PC-3 (cell line): ENCODE results near the gene TMTC1. TPM values are rescaled to one million over a fixed set of nuclear protein-coding genes. Genes with fewer than 3 reads are reported as not detected.

Experiments
- ATAC-seq: fragments of 200-7000 bp; cut with Tn5 transposase; 2 replicates; pipeline ENCODE4 v1.9.1; 2020; ENCODE audit warnings: mild to moderate bottlenecking, moderate library complexity
- BruUV-seq: library from RNA; stranded (reverse); fragments of 400-500 nt; replicated peaks from 2 replicates; lab custom pipeline; 2021; lab: Mats Ljungman, UMichigan
- CTCF ChIA-PET: fragments of 300-600 bp; sonication (Branson Sonifier 250); formaldehyde crosslinking; loops from one replicate; lab custom pipeline; 2022; ENCODE audit warnings: antibody characterized with exemption; lab: Charles Lee
- POLR2A ChIA-PET: fragments of 300-600 bp; sonication (Branson Sonifier 250); formaldehyde crosslinking; loops from one replicate; lab custom pipeline; 2022; ENCODE audit warnings: antibody characterized with exemption; ENCODE audit not compliant: unreplicated experiment; lab: Charles Lee
- DNase-seq: peaks from one replicate; pipeline ENCODE4 v3.0.0-alpha.2; 2015
- H2AFZ ChIP-seq: fragments of 300-600 bp; sonication (generic); 2 replicates; pipeline ENCODE4 v1.6.0; 2016; ENCODE audit warnings: antibody characterized with exemption, low read length
- H3F3A ChIP-seq: fragments of 300-600 bp; sonication (generic); one replicate; pipeline ENCODE4 v1.6.0; 2017; ENCODE audit warnings: antibody characterized with exemption, low read length, control low read depth, mild to moderate bottlenecking; ENCODE audit not compliant: unreplicated experiment
- H3K27ac ChIP-seq: fragments of 300-600 bp; sonication (generic); 2 replicates; pipeline ENCODE4 v1.5.1; 2016; ENCODE audit warnings: mild to moderate bottlenecking, low read length
- H3K27me3 ChIP-seq: fragments of 300-600 bp; sonication (generic); 2 replicates; pipeline ENCODE4 v1.6.1; 2016; ENCODE audit warnings: low read length, mixed read lengths
- H3K36me3 ChIP-seq: fragments of 300-600 bp; sonication (generic); 2 replicates; pipeline ENCODE4 v1.6.1; 2016; ENCODE audit warnings: low read depth, mixed run types, low read length, mixed read lengths
- H3K4me1 ChIP-seq: fragments of 300-600 bp; sonication (generic); 2 replicates; pipeline ENCODE4 v1.5.1; 2016; ENCODE audit warnings: low read length; ENCODE audit not compliant: insufficient read depth
- H3K4me2 ChIP-seq: fragments of 300-600 bp; sonication (generic); 2 replicates; pipeline ENCODE4 v1.6.0; 2016; ENCODE audit warnings: low read length
- H3K4me3 ChIP-seq: fragments of 300-600 bp; sonication (generic); 2 replicates; pipeline ENCODE4 v1.5.1; 2016; ENCODE audit warnings: mild to moderate bottlenecking, low read length, mixed read lengths
- H3K79me2 ChIP-seq: fragments of 300-600 bp; sonication (generic); 2 replicates; pipeline ENCODE4 v1.6.1; 2017; ENCODE audit warnings: low read length, mixed read lengths
- H3K9ac ChIP-seq: fragments of 300-600 bp; sonication (generic); 2 replicates; pipeline ENCODE4 v1.6.0; 2016; ENCODE audit warnings: mild to moderate bottlenecking, low read length
- H3K9me2 ChIP-seq: fragments of 300-600 bp; sonication (generic); replicated peaks from 2 replicates; pipeline ENCODE4 v1.6.1; 2016; ENCODE audit warnings: mixed run types, low read length, mixed read lengths
- H3K9me3 ChIP-seq: fragments of 300-600 bp; sonication (generic); 2 replicates; pipeline ENCODE4 v1.6.1; 2016; ENCODE audit warnings: low read length, mixed read lengths
- H4K20me1 ChIP-seq: fragments of 300-600 bp; sonication (generic); 2 replicates; pipeline ENCODE4 v1.6.1; 2016; ENCODE audit warnings: low read length, mixed read lengths
- CTCF ChIP-seq: fragments of 300-600 bp; sonication (generic); conservative IDR thresholded peaks from 2 replicates; pipeline ENCODE4 v1.5.1; 2017; ENCODE audit warnings: antibody characterized with exemption, low read depth, mild to moderate bottlenecking, low read length
- EZH2 ChIP-seq: fragments of 300-600 bp; sonication (generic); IDR thresholded peaks from one replicate; pipeline ENCODE4 v1.6.1; 2017; ENCODE audit warnings: antibody characterized with exemption, mild to moderate bottlenecking, low read length; ENCODE audit not compliant: unreplicated experiment
- EZH2phosphoT487 ChIP-seq: fragments of 300-600 bp; sonication (generic); IDR thresholded peaks from 2 replicates; pipeline ENCODE4 v1.6.1; 2018; ENCODE audit warnings: mild to moderate bottlenecking, antibody characterized with exemption, low read length, borderline replicate concordance
- intact Hi-C: fragments of 100-400 bp; cut with micrococcal nuclease; formaldehyde crosslinking; loops from 2 replicates; pipeline ENCODE4 v1.9.0; 2023
- total RNA-seq: library from RNA; depleted of rRNA; stranded (reverse); fragments of >200 nt; gene quantifications from 2 replicates; pipeline ENCODE4 v1.2.3, GENCODE V29; 2014

Gene TMTC1
- total RNA-seq, 1 experiment from 2014 or later: 5.8 TPM

GRCh38 chr12:29780084-29780483, 3.7 kb downstream of the TMTC1 start:
- Histone ChIP-seq H4K20me1 (no peaks in the 10 kb centered on the region), H2AFZ (no peak overlapping the region), H3K27ac (no peak overlapping the region), H3F3A (no peaks in the 10 kb centered on the region), H3K9me3 (no peaks in the 10 kb centered on the region), H3K4me3 (no peak overlapping the region), H3K27me3 (peaks cover 30% of the 10 kb centered on the region), H3K9ac (no peak overlapping the region), H3K79me2 (no peaks in the 10 kb centered on the region), H3K36me3 (no peaks in the 10 kb centered on the region), H3K4me1 (no peaks in the 10 kb centered on the region), H3K9me2 (no peaks in the 10 kb centered on the region), H3K4me2 (no peak overlapping the region)
- ATAC-seq (no peak), DNase-seq (no peak)
- BruUV-seq: no TSS peak
- ChIA-PET CTCF (no interaction called here), POLR2A (no interaction called here)
- no peak for TF ChIP-seq EZH2phosphoT487
- TF ChIP-seq CTCF: no peak
- no peak for TF ChIP-seq EZH2
- intact Hi-C loops: loop anchor here (10.0 kb wide), 1 partner anchor 505 kb away; no protein-coding TSS in a partner anchor

GRCh38 chr12:29778531-29778930, 5.2 kb downstream of the TMTC1 start:
- intact Hi-C loops: no loop called here
- no peak overlapping the region for H2AFZ ChIP-seq
- ChIA-PET CTCF (interaction anchor here (0.6 kb wide), 1 partner anchor 425 kb away, joined by 3 read pairs; no protein-coding TSS in a partner anchor), POLR2A (no interaction called here)
- no peaks in the 10 kb centered on the region for H4K20me1 ChIP-seq
- H3K36me3 ChIP-seq: no peaks in the 10 kb centered on the region
- BruUV-seq: no TSS peak
- ATAC-seq (no peak), DNase-seq (no peak)
- no peaks in the 10 kb centered on the region for H3K9me3 ChIP-seq
- no peak overlapping the region for H3K27ac ChIP-seq
- H3K9ac ChIP-seq: no peak overlapping the region
- no peaks in the 10 kb centered on the region for H3K9me2 ChIP-seq
- H3K4me2 ChIP-seq: no peak overlapping the region
- peaks cover 18% of the 10 kb centered on the region for H3K27me3 ChIP-seq
- no peaks in the 10 kb centered on the region for H3K79me2 ChIP-seq
- H3K4me3 ChIP-seq: no peak overlapping the region
- TF ChIP-seq EZH2phosphoT487 (no peak), EZH2 (no peak), CTCF (no peak)
- H3K4me1 ChIP-seq: no peaks in the 10 kb centered on the region
- H3F3A ChIP-seq: no peaks in the 10 kb centered on the region

GRCh38 chr12:29773076-29773475, 10.7 kb downstream of the TMTC1 start:
- BruUV-seq: no TSS peak

More at GRCh38 chr12:29773076-29773475, 10.7 kb downstream of the TMTC1 start:
- H3K4me3 ChIP-seq: no peak overlapping the region
- POLR2A ChIA-PET: no interaction called here
- DNase-seq (no peak), ATAC-seq (no peak)
- intact Hi-C loops: no loop called here
- TF ChIP-seq EZH2 (no peak), EZH2phosphoT487 (no peak), CTCF (no peak)
- H3K9me2 ChIP-seq: no peaks in the 10 kb centered on the region
- H3K9me3 ChIP-seq: no peaks in the 10 kb centered on the region
- no peak overlapping the region for H3K4me2 ChIP-seq
- H3K79me2 ChIP-seq: no peaks in the 10 kb centered on the region
- H3K27me3 ChIP-seq: no peaks in the 10 kb centered on the region
- CTCF ChIA-PET: no interaction called here
- H4K20me1 ChIP-seq: no peaks in the 10 kb centered on the region
- H2AFZ ChIP-seq: no peak overlapping the region
- no peaks in the 10 kb centered on the region for H3K36me3 ChIP-seq
- H3F3A ChIP-seq: no peaks in the 10 kb centered on the region
- H3K4me1 ChIP-seq: 0 out of 2 replicates have a peak, but pooled peaks cover 6% of the 10 kb centered on the region
- no peak overlapping the region for H3K27ac ChIP-seq
- H3K9ac ChIP-seq: no peak overlapping the region
